ENCODE results near the gene UBE2E2.

UBE2E2 gene

GRCh38 chr3:23189187-23189586, 13.9 kb upstream of the UBE2E2 start:
- intact Hi-C loops (cut with DNase I), result no loop called here
- no peak for DNase-seq

DNA sequence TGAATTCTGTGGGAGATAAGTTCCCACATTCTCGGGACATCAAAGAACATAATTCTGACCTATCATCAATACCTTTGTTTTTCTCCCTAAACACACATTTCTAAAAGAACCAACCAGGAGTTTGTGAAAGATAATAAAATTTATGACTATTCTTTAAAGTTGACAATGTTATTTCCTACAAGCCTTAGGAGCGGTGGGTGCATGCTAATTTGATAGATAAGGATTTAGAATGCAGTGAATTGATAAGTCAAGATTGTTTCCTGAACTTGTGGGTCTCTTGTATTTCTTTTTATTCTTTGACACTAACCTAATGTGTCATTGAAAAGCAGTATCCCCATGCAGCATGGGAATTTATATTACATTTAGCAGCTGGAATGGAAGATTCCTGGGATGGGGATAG, 10.3 kb upstream of the UBE2E2 start:
- DNase-seq, result no peak
- intact Hi-C loops (cut with DNase I), result no loop called here

DNA sequence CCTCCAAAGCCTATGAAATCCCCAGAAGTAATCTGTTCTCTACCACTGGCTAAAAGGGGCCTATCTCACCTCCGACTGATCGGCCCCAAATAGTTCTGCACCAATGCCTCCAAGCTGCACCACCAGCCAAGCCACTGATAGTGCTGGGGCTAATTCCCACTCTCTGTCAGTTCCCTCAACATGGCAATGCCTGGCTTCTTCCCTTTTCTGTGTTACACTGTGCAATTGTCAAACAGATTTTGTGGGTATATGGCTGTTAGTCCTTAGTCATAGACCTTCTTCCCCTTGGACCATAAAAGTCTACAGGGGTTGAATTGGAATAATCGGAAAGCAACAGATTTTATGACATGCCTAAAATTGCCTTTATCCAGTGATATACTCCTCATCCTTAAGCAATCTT, 9.3 kb upstream of the UBE2E2 start:
- no peak for DNase-seq
- intact Hi-C loops (cut with DNase I), result no loop called here

DNA sequence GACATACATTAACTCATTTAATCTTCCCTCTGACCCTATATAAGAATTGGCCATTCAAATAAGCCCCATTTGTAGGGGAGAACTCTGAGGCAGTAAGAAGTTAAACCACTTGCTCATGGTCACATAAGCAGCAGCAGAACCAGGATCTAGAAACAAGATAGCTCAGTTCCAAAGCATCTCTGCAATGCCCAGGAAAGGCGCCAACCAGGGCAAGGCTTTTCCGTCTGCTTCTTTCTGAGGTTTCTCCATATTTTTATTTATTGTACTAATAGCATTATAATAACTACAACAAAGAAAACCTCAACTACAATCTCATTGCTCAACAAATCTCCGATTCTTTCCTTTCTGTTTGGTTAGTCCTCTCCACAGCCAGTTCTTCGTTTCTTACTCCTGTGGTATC, 4.3 kb upstream of the UBE2E2 start:
- intact Hi-C loops (cut with DNase I), result no loop called here
- DNase-seq, result no peak

DNA sequence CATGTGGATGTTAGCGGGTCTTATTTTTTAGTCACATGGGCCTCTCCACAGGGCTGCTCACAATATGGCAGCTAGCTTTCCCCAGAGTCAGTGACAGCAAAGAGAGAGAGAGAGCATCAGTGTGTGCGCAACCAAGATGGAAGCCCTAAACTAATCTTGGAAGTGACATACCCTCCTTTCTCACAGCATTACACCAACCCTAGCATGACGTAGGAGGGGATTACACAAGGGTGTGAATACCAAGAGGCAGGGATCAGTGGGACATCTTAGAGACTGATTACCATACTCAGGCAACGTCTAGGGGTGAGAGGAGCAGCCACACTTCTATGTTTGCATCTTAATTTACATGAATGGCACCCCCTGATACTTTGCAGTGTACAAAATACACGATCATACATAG, 3.5 kb upstream of the UBE2E2 start:
- intact Hi-C loops (cut with DNase I), result loop anchor here (5.0 to 10.0 kb wide), 3 partner anchors 285 to 745 kb away; partner anchors contain the start of genes NR1D2 and UBE2E1
- no peak for DNase-seq

- intact Hi-C loops (cut with DNase I), result loop anchor here (5.0 to 10.0 kb wide), 3 partner anchors 284 to 744 kb away; partner anchors contain the start of genes NR1D2 and UBE2E1
- DNase-seq, result no peak
Observed at GRCh38 chr3:23201154-23201838, 1.8 kb upstream of the UBE2E2 start.

DNA sequence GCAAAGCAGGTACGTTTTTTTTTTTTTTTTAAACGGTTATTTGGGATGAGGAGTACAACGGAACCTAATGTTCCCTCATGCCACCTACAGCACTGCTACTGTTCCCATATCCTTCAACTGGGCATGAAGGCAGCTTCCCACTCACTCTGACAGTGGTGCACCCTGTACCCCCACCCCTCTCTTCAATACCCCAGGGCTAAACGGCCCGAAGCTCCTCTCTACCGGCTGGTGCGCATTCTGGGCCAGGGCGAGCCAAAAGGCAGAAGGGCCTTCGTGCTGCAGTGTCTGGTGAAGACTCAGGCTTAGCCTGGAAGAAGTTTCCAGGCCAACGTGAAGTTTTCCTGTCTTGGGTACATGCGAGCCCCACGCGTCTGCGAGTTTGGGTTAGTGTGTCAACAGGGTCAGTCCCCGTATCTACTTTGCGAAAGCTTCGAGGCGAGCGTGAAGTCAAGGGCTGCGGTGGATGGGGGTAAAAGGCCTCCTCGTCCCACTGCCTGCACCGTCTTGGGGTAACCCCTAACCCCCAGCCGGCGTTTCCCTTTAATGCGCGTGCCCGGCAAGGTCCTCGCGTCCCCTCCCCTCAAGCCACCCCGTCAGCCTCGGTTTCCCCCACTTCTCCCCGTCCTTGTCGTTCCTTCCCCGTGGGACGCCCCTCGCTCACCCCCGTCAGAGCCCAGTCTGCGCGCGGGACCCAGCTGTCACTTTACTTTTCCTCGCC, 765 bp upstream of the UBE2E2 start:
- intact Hi-C loops (cut with DNase I), result loop anchor here (5.0 to 10.0 kb wide), 3 partner anchors 282 to 742 kb away; partner anchors contain the start of genes NR1D2 and UBE2E1

DNA sequence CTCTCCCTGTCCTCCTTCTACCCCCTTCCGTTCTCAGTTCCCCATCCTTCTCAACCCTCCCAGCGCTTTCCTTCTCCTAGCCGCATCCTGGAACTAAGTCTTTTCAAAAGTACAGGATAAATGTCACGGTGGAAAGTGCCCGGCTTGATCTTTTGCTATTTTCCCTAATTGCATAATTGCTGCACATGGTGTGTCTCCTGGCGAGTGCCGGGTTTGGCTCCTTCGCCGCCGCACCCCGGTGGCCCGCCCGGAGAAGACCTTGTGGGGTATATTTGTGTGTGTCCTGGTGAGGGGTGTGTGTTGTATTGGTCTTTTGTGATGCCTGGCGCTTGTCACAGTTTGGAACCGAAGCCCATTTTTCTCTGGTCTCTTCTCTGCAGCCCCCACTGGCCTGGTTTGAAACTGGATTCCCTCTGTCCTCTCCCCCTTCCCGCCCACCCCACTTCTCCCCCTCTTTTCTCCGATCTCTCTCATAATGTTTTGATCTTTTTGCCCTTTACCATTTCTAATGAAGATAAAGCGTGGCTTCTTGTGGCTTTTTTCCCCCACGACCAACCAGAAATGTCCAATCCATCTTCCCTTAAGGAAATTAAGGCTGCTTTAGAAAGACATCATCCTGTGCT, 692 bp downstream of the UBE2E2 start:
- intact Hi-C loops (cut with DNase I), result loop anchor here (5.0 to 10.0 kb wide), 3 partner anchors 281 to 741 kb away; partner anchors contain the start of genes NR1D2 and UBE2E1
- DNase-seq, result peak in 9 of 10 donors; percentile 6 to 85 (median 38)

More for the DNA sequence above, 765 bp upstream of the UBE2E2 start:
- peak in 7 of 10 donors; percentile 30 to 83 (median 51) for DNase-seq

- intact Hi-C loops (cut with DNase I), result loop anchor here (10.0 kb wide), 2 partner anchors 278 to 738 kb away; partner anchors contain the start of gene NR1D2
- no peak for DNase-seq
Observed at GRCh38 chr3:23206366-23206765, 3.2 kb downstream of the UBE2E2 start.

DNA sequence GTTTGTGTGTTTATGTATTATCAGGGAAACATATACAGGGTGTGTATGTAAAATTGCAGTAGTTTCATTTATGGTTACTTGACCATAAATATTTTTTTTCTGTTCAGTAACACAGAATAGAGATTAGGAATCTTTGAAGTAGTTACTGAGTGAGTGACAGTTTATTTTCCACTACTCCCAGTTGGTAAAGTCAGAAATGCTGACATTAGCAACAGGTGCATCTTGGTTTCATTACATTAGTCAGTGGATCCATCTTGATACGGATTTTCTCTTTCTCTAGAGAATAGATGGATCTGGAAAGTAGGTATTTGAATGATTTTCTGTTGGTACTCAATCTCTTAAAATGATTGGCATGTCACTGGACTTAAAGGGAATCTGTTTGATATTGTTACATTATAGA, 6.0 kb downstream of the UBE2E2 start:
- no peak for DNase-seq
- intact Hi-C loops (cut with DNase I), result loop anchor here (10.0 kb wide), 2 partner anchors 276 to 736 kb away; partner anchors contain the start of gene NR1D2

- DNase-seq, result no peak
- intact Hi-C loops (cut with DNase I), result loop anchor here (10.0 kb wide), 2 partner anchors 275 to 735 kb away; partner anchors contain the start of gene NR1D2
Observed at GRCh38 chr3:23209747-23210487, 6.8 kb downstream of the UBE2E2 start.

DNA sequence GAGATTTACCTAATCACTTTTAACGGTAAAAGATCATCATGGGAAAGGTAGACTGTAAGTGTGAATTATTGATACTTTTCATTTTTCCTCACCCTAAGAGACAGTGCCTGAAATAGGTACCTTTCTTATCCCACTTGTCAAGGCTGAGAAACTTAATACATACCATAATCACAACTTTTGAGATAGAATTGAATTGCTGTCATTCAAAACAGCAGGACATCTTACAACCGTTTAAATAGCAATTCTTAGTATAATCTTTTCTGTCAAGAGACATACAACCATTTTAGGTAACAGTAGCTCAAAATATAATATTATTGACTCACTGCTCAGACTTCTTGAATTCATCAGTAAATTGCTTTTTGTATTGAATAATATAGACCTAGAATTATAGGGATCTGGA, 10.7 kb downstream of the UBE2E2 start:
- intact Hi-C loops (cut with DNase I), result no loop called here

DNA sequence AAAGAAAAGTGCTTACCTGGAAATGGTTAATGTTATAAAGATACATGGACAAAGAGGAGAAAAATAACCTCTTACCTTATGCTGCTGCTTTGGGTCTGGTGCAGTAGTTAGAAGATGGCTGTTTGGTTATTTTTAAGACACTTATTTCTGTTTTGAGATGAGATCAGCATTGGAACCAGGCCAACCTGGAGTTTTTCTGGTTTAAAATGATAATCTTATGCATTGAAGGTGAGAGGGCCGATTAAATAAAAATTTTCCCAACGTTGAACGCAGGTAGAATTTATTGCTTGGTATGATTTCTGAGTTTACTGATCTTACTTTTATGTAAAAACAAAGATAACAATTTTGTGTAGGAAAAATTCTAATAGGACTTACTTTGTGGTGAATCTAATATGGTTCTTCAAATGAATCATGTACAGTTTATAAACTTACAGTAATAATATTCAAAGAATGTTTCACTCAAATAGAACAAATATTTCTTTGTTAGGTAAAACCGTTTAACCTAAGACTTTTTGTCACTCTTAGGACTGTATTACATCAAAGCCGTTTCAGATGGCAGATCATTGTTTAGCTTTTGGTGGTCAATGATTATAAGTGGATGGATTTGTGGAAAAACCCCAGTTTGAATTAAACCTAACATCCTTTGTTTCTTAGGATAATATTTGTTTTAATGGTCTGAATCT, 14.9 kb downstream of the UBE2E2 start:
- intact Hi-C loops (cut with DNase I), result no loop called here
- DNase-seq, result no peak

More for the DNA sequence above, 10.7 kb downstream of the UBE2E2 start:
- no peak for DNase-seq

DNA sequence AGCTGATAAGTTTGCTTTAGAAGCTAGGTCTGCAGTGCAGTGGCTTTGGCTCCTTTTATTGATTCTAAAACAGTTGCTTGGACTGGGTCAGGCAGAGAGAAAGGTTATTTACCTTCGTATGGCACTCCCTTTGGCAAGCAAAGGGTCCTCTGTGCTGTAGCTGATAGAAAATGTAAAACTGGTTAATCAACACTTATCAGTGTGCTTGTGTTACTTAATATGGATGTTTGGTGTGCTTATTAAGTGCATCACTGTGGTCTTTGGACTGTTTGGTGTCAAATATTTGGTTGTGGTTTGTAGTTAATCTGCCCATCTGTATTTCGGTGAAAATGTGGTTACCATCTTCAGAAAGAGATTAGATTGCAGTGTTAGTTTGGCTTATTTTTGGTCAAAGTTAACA, 16.0 kb downstream of the UBE2E2 start:
- intact Hi-C loops (cut with DNase I), result no loop called here
- no peak for DNase-seq

GRCh38 chr3:23219552-23219951, 16.4 kb downstream of the UBE2E2 start:
- no peak for DNase-seq
- intact Hi-C loops (cut with DNase I), result no loop called here

- intact Hi-C loops (cut with DNase I), result no loop called here
- DNase-seq, result no peak
Observed at GRCh38 chr3:23221136-23221535, 18.0 kb downstream of the UBE2E2 start.

DNA sequence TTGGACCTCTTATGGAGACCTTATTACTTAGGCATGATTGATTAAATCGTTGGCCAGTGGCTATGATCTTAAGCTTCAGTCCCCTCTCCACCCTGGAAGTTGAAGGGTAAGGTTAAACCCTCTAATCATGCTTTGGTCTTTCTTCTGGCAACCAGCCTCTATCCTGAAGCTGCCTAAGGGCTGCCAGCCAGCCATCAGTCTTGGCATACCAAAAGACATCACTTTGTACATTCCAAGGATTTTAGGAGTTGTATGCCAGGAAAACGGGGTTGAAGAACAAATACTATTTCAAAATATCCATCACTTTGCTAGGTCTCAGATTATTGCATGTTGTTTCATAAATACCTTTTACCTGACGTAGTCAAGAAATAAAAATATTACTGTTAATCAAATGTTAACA, 28.9 kb downstream of the UBE2E2 start:
- DNase-seq, result no peak
- intact Hi-C loops (cut with DNase I), result no loop called here

GRCh38 chr3:23232854-23233253, 29.7 kb downstream of the UBE2E2 start:
- no peak for DNase-seq
- intact Hi-C loops (cut with DNase I), result no loop called here

- no peak for DNase-seq
- intact Hi-C loops (cut with DNase I), result no loop called here
Observed at GRCh38 chr3:23235264-23235663, 32.1 kb downstream of the UBE2E2 start.

- DNase-seq, result no peak
- intact Hi-C loops (cut with DNase I), result no loop called here
Observed at GRCh38 chr3:23236890-23237289, 33.8 kb downstream of the UBE2E2 start.

All from posterior cingulate gyrus (tissue), 11 donors.